Activated naive CD4-positive, alpha-beta T cell treated with anti-CD3 and anti-CD28 coated beads, Interleukin-2, amount 10 ng/mL, durations not matched to agents 7 days and 5 days (primary cell): ENCODE measurements around the gene TEX35.

Source experiments
- CTCF ChIA-PET: fragments of 350-600 bp; sonication (Branson Sonifier 250); formaldehyde crosslinking; loops from one replicate; lab custom pipeline; 2021; ENCODE audit warnings: antibody characterized with exemption; lab: Charles Lee
- DNase-seq: peaks from one replicate; pipeline ENCODE4 v3.0.0-alpha.2; 2020
- H3K27ac Mint-ChIP-seq: one replicate; pipeline ENCODE4 v1.8.0; 2021; ENCODE audit warnings: mild to moderate bottlenecking, moderate library complexity, mixed read lengths
- H3K27me3 Mint-ChIP-seq: one replicate; pipeline ENCODE4 v1.8.0; 2021; ENCODE audit warnings: mild to moderate bottlenecking, mixed read lengths
- H3K36me3 Mint-ChIP-seq: one replicate; pipeline ENCODE4 v1.8.0; 2021; ENCODE audit warnings: mixed read lengths
- H3K4me1 Mint-ChIP-seq: one replicate; pipeline ENCODE4 v1.8.0; 2021; ENCODE audit warnings: mixed read lengths
- H3K4me3 Mint-ChIP-seq: one replicate; pipeline ENCODE4 v1.8.0; 2021; ENCODE audit warnings: mild to moderate bottlenecking, moderate library complexity, mixed read lengths
- H3K9me3 Mint-ChIP-seq: one replicate; pipeline ENCODE4 v1.8.0; 2021; ENCODE audit warnings: mixed read lengths

Gene TEX35

DNA sequence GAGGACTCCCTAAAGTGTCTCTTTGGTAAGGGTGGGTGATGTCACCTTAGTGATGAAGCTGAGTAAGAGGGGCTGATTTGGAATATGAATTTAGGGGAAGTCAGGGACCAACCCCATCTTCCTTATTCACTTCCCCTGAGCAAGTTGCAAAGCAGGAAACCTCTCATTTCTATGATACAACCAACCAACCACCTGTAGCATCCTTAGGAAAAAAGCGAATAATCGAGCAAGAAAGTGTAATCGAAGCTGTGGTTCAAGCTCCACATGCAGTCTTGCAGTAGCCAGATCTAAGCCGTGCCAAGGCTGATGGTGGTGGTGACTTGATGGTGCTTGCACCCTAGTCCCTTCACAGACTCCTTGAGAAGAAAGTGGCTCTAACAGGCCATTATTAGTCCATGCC is 3.2 kb downstream of the TEX35 start:
- no peaks in the 10 kb centered on the region for H3K4me1 Mint-ChIP-seq
- CTCF ChIA-PET: interaction anchor here (1.4 to 2.8 kb wide), 2 partner anchors 15 to 16 kb away, joined by 6 read pairs; no protein-coding TSS in a partner anchor
- H3K36me3 Mint-ChIP-seq: no peaks in the 10 kb centered on the region
- peaks cover 11% of the 10 kb centered on the region for H3K27me3 Mint-ChIP-seq
- DNase-seq: no peak
- H3K4me3 Mint-ChIP-seq: no peak overlapping the region
- no peak overlapping the region for H3K27ac Mint-ChIP-seq
- no peaks in the 10 kb centered on the region for H3K9me3 Mint-ChIP-seq

DNA sequence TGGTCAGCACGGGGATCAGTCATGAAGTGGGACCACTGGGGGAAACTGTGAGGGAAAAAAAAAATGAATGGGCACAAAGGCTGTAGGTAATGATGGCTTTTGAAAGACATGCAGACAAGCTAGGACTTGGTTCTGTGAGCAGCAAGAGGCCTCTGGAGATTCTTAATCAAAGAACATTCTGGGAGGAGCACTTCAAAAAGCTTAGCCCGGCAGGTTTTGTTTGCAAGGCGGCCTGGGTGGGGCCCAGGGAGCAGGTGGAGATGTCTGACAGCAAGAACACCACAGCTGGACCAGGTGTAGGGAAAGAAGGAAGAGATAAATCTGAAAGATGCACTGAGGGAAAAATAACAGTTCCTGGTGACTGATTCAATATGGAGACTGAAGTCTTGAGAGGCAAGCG is 6.0 kb downstream of the TEX35 start:
- no peaks in the 10 kb centered on the region for H3K9me3 Mint-ChIP-seq
- no peaks in the 10 kb centered on the region for H3K4me1 Mint-ChIP-seq
- H3K27me3 Mint-ChIP-seq: peaks cover 12% of the 10 kb centered on the region
- no peak for DNase-seq
- no peak overlapping the region for H3K27ac Mint-ChIP-seq
- no peak overlapping the region for H3K4me3 Mint-ChIP-seq
- CTCF ChIA-PET: interaction anchor here (1.1 kb wide), 1 partner anchor 12 kb away, joined by 5 read pairs; no protein-coding TSS in a partner anchor
- no peaks in the 10 kb centered on the region for H3K36me3 Mint-ChIP-seq

DNA sequence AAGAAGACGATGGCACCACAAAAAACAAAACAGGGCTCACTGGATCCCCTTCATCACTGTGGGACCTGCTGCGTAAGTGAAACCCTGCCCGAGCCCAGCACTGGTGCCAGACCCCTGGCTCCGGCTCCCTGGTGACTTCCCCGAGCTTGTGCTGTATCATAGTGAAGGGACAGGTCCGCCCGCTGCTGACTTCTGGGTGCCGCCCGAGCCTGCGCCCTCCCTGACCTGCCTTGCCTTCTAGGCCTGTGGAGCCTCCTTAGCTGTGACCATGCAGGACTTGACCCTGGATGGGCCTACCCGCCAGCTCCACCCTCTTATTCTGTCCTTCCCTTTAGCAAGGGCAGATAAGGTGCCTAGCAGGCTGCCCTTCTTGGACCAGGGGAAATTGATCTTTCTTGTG is 7.9 kb downstream of the TEX35 start:
- CTCF ChIA-PET: interaction anchor here (1.7 kb wide), 1 partner anchor 11 kb away, joined by 5 read pairs; no protein-coding TSS in a partner anchor
- H3K4me3 Mint-ChIP-seq: no peak overlapping the region
- no peaks in the 10 kb centered on the region for H3K36me3 Mint-ChIP-seq
- no peaks in the 10 kb centered on the region for H3K9me3 Mint-ChIP-seq
- H3K4me1 Mint-ChIP-seq: no peaks in the 10 kb centered on the region
- DNase-seq: no peak
- peaks cover 8% of the 10 kb centered on the region for H3K27me3 Mint-ChIP-seq
- no peak overlapping the region for H3K27ac Mint-ChIP-seq

DNA sequence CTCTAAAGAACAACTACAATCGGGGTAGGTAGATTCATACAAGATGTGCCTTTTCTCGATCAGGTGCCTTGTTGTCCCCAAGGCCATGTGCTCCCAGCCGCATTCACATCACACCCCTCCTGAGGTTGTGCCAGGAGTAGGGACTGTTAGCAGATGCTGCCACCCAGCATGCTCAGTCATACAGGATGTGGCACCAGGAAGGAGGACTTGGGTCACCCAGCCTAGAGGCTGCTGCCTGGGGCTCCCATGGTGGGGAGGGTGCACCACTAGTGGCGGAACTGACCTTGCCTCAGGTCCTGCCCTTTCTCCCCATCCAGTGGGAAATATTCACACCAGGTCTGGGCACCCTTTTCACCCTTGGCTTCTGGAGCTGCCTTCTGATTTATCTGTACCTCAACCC is 8.3 kb downstream of the TEX35 start:
- no peaks in the 10 kb centered on the region for H3K4me1 Mint-ChIP-seq
- no peak overlapping the region for H3K4me3 Mint-ChIP-seq
- no peaks in the 10 kb centered on the region for H3K36me3 Mint-ChIP-seq
- H3K9me3 Mint-ChIP-seq: no peaks in the 10 kb centered on the region
- peaks cover 8% of the 10 kb centered on the region for H3K27me3 Mint-ChIP-seq
- CTCF ChIA-PET: interaction anchor here (1.7 kb wide), 1 partner anchor 11 kb away, joined by 5 read pairs; no protein-coding TSS in a partner anchor
- H3K27ac Mint-ChIP-seq: no peak overlapping the region
- DNase-seq: no peak

DNA sequence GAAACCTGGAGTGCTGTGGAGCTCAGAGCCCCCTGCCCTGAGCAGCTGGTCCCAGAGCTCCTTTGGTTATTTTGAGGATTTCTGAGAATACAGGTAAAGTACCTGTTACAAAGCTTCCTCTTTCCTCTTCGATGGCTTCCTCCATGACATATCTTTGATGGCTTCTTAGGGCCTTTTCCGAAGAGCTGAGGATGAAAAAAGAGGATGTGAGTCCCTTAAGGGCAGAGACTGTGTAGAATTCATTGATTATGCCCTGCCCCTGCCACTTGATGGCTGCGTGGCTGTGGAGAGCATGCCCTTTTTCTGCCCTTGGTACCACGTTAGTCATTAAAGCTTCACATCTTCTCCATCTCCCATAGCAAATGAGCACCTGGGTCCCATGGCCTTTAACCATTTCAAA is 14.2 kb downstream of the TEX35 start:
- no peaks in the 10 kb centered on the region for H3K9me3 Mint-ChIP-seq
- H3K27me3 Mint-ChIP-seq: no peaks in the 10 kb centered on the region
- H3K4me1 Mint-ChIP-seq: peaks cover under 1% of the 10 kb centered on the region
- CTCF ChIA-PET: interaction anchor here (0.9 to 1.7 kb wide), 2 partner anchors 14 to 226 kb away, joined by 3 to 4 read pairs; no protein-coding TSS in a partner anchor
- H3K4me3 Mint-ChIP-seq: no peak overlapping the region
- no peaks in the 10 kb centered on the region for H3K36me3 Mint-ChIP-seq
- no peak overlapping the region for H3K27ac Mint-ChIP-seq
- no peak for DNase-seq

DNA sequence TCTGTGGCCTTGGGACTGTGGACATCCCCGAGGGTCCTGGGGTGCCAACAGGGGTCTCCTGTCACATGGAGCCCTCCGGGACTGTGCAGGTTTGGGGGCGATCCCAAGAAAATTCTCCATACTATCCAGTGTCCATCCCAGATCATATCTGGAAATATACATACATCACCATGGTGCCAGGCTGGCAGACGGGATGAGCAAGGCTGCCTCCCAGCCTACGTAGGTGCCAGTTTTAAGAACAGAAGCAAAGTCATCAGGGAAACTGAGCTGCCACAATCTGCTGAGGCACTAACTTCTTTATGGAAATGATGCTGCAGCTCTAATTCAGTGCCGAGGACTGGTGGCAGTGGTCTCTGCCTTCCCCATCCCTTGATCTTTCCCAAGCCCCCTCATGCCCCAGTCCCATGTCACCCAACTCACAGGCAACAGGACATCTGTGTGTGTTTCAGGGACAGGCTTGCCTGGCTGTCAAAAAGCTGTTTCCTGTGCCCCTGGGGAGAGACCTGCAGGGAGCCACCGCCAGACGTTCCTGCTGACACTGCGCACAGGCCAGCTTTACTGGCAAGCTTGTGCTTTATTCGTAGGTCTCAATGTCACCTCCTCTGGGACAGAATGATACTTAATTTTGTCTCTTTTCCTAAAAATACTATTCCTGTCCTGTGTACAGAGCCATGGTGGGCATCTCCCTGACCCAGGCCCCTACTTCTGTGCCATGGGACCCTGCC is 15.5 kb downstream of the TEX35 start:
- no peaks in the 10 kb centered on the region for H3K9me3 Mint-ChIP-seq
- CTCF ChIA-PET: interaction anchor here (1.2 to 2.6 kb wide), 2 partner anchors 13 to 474 kb away, joined by 4 to 11 read pairs; no protein-coding TSS in a partner anchor
- H3K4me3 Mint-ChIP-seq: no peak overlapping the region
- H3K27me3 Mint-ChIP-seq: no peaks in the 10 kb centered on the region
- no peak overlapping the region for H3K27ac Mint-ChIP-seq
- H3K4me1 Mint-ChIP-seq: peaks cover 3% of the 10 kb centered on the region
- no peaks in the 10 kb centered on the region for H3K36me3 Mint-ChIP-seq
- no peak for DNase-seq

DNA sequence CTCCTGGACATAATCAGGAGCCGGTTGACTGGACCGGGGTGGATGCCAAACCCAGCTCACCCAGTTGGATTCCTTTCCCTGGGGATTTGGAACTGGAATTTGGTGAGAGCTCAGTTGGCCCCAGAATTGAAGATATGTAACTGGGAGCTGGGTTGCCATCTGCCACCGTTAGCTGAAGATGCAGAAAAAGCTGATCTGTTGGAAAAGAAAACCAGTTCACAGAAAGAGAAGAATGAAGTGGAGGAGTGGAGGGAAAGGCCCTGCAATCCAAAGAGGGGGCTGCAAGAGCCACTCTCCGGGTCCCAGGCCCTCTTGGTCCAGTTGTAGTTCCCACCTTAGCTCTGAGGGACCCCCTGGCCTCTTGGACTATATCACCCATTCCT is 16.0 kb downstream of the TEX35 start:
- DNase-seq: no peak
- Mint-ChIP-seq H3K27ac (no peak overlapping the region), H3K4me1 (peaks cover 3% of the 10 kb centered on the region), H3K9me3 (no peaks in the 10 kb centered on the region), H3K27me3 (no peaks in the 10 kb centered on the region), H3K36me3 (no peaks in the 10 kb centered on the region), H3K4me3 (no peak overlapping the region)
- CTCF ChIA-PET: interaction anchor here (1.2 to 2.6 kb wide), 2 partner anchors 13 to 474 kb away, joined by 4 to 11 read pairs; no protein-coding TSS in a partner anchor

DNA sequence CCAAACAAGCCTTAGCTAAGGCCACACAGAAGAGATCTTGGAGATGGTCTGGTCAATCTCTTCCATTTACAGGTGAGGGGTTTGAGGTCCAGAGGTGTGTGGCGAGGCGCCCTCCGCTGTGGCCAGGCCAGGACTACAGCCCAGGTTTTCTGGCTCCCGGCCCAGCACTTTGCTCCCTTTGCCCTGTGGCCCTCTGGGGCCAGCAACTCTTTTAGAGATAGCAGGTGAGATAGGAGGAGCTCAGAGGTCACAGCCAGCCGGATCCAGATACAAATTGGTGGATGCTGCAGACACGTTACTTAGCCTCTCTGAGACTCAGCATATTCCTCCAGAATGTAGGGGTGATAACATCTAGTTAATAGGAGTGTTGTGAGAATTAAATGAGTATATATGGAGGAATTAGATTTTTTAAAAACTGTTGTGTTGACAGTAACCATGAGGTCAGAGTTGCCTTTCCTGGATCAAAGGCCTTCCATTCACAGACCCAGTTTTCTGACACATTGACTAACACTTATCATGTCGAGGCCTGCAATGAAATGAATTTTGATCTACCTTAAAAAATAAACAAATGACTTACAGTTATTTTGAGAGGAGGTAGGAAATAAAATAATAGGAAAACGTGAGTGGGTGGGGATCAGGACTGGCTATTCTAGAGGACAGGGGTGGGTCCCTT is 16.6 kb downstream of the TEX35 start:
- CTCF ChIA-PET: interaction anchor here (2.6 kb wide), 1 partner anchor 12 kb away, joined by 11 read pairs; no protein-coding TSS in a partner anchor
- no peak for DNase-seq
- no peak overlapping the region for H3K27ac Mint-ChIP-seq
- H3K4me3 Mint-ChIP-seq: no peak overlapping the region
- H3K36me3 Mint-ChIP-seq: no peaks in the 10 kb centered on the region
- no peaks in the 10 kb centered on the region for H3K9me3 Mint-ChIP-seq
- H3K27me3 Mint-ChIP-seq: no peaks in the 10 kb centered on the region
- H3K4me1 Mint-ChIP-seq: peaks cover 3% of the 10 kb centered on the region

DNA sequence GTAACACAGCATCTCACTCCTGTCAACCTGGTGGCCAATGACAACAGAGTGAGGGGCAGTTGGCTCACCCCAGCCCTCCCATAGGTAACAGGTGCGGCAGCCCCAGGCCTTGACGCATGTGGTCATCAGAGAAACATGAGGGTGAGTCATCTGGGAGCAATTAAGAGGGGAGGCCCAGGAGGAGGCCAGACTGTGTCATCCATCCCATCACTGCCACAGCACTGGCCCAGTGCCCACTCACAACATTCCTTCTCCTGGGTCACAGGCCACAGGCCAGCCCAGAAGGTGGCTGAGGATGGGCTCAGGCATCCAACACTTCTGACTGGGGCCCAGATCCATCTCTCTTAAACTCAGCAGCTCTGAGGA is 17.1 kb downstream of the TEX35 start:
- Mint-ChIP-seq H3K9me3 (no peaks in the 10 kb centered on the region), H3K27me3 (no peaks in the 10 kb centered on the region), H3K4me1 (peaks cover 3% of the 10 kb centered on the region), H3K36me3 (no peaks in the 10 kb centered on the region), H3K27ac (no peak overlapping the region), H3K4me3 (no peak overlapping the region)
- CTCF ChIA-PET: interaction anchor here (1.3 to 2.6 kb wide), 2 partner anchors 11 to 843 kb away, joined by 3 to 11 read pairs; no protein-coding TSS in a partner anchor
- no peak for DNase-seq

DNA sequence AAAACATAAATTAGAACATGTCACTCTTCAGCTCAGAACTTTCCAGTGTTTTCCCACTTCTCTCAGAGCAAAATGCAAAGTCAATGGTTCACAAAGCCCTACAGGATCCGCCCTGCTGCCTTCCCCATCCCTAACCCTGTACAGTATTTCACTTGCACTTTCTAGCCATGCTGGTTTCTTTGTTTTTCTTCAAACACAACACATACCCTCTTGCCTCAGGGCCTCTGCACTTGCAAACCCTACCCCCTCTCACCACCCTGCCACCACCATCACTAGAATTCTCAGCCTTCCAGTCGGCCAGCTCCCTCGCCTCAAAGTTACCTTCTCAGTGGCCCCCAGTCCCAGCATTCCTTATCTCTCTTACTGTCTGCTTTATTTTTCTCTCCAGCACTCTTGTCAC is 17.6 kb downstream of the TEX35 start:
- no peak for DNase-seq
- H3K4me3 Mint-ChIP-seq: no peak overlapping the region
- CTCF ChIA-PET: interaction anchor here (0.8 to 2.6 kb wide), 4 partner anchors 11 to 842 kb away, joined by 3 to 11 read pairs (median 4); no protein-coding TSS in a partner anchor
- no peak overlapping the region for H3K27ac Mint-ChIP-seq
- no peaks in the 10 kb centered on the region for H3K27me3 Mint-ChIP-seq
- H3K9me3 Mint-ChIP-seq: no peaks in the 10 kb centered on the region
- peaks cover 3% of the 10 kb centered on the region for H3K4me1 Mint-ChIP-seq
- no peaks in the 10 kb centered on the region for H3K36me3 Mint-ChIP-seq

DNA sequence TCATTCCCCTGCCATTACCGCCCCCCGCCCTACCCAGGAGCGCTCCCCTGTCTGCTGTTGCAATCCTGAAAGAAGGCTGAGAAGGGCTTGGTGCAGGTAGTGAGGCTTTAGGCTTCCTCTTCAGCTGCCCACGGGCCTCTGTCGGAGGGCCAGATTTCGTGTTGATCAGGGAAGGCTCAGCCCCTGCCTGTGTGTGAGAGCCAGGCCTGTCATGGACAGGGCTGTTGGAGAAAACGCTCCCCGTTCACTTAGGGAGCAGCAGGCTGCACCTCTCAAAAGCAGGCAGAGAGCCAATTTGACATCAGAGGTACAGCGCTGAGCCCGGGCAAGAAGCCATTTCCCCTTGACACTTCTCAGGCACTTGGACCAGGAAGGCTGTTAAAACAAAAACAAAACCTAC is 19.0 kb downstream of the TEX35 start:
- H3K36me3 Mint-ChIP-seq: no peaks in the 10 kb centered on the region
- H3K4me3 Mint-ChIP-seq: no peak overlapping the region
- CTCF ChIA-PET: interaction anchor here (0.6 to 2.2 kb wide), 9 partner anchors 10 to 471 kb away, joined by 3 to 13 read pairs (median 5); no protein-coding TSS in a partner anchor
- peaks cover 3% of the 10 kb centered on the region for H3K4me1 Mint-ChIP-seq
- H3K27me3 Mint-ChIP-seq: no peaks in the 10 kb centered on the region
- no peak for DNase-seq
- H3K27ac Mint-ChIP-seq: no peak overlapping the region
- no peaks in the 10 kb centered on the region for H3K9me3 Mint-ChIP-seq

DNA sequence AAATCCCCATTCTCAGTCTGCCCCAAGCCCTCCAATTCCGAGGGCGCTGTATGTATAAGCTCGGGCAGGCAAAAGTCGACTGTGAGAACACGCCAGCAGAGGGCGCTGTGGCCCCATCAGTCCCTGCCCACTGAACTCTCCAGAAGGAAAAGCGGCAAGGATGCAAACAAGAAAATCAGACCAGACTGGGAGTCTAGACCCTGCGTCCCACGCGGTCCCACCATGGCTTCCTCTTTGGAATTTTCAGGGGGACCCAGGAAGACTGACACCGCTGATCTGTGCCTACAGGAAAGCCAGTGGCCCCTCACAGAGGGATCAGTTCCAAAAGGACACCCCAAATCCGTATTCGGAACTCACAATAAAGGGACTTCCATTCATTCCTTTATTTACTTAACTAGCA is 19.5 kb downstream of the TEX35 start:
- no peak overlapping the region for H3K4me3 Mint-ChIP-seq
- H3K9me3 Mint-ChIP-seq: no peaks in the 10 kb centered on the region
- no peaks in the 10 kb centered on the region for H3K36me3 Mint-ChIP-seq
- no peak overlapping the region for H3K27ac Mint-ChIP-seq
- H3K4me1 Mint-ChIP-seq: peaks cover 3% of the 10 kb centered on the region
- peak; percentile 81 for DNase-seq
- CTCF ChIA-PET: interaction anchor here (0.6 to 2.2 kb wide), 10 partner anchors 9 to 470 kb away, joined by 3 to 13 read pairs (median 6); no protein-coding TSS in a partner anchor
- no peaks in the 10 kb centered on the region for H3K27me3 Mint-ChIP-seq

DNA sequence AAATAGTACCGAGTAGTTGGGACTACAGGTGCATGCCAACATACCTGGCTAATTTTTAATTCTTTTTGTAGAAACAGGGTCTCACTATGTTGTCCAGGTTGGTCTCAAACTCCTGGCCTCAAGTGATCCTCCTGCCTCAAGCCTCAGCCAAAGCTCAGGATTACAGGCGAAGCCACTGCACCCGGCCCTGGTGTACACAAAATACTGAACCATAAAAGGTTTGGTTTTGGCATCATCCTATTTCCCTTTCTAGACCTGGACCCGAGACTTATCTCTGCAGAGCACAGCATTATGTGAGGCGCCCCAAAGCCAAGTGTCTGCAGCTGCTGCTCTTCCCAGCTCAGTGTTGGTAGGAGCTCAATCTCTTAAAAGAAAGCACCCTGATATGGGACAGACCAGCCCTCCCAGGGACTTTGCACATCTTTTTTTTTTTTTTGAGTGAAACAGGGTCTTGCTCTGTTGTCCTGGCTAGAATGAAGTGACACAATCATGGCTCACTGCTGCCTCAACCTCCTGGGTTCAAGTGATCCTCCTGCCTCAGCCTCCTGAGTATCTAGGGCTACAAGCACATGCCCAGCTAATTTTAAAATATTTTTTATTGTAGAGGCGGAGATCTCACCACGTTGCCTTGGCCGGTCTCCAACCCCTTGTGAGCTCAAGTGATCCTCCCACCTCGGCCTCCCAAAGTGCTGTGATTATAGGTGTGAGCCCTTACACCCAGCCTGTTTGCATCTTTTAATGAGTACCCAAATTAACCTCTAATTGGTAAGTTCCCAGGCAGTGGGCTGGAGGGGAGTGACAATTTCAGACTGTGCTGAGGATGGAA is 20.4 kb downstream of the TEX35 start:
- H3K27me3 Mint-ChIP-seq: no peaks in the 10 kb centered on the region
- H3K4me3 Mint-ChIP-seq: no peak overlapping the region
- peaks cover 3% of the 10 kb centered on the region for H3K4me1 Mint-ChIP-seq
- H3K27ac Mint-ChIP-seq: no peak overlapping the region
- H3K9me3 Mint-ChIP-seq: no peaks in the 10 kb centered on the region
- no peak for DNase-seq
- CTCF ChIA-PET: interaction anchor here (0.7 to 2.2 kb wide), 8 partner anchors 8 to 470 kb away, joined by 3 to 13 read pairs (median 7); no protein-coding TSS in a partner anchor
- no peaks in the 10 kb centered on the region for H3K36me3 Mint-ChIP-seq
